Tibial nerve (tissue), 4 donors: ENCODE measurements around the gene PDIA5.

ENCODE experiments used
- CTCF ChIP-seq, 5 experiments: fragments of 200-600 bp in 3 of 5; fragments of 450-650 bp in 2 of 5; sonication (generic) in 3 of 5; IDR thresholded peaks; one replicate each; pipeline ENCODE4 v1.5.1; 2016 to 2019; ENCODE audit warnings: antibody characterized with exemption in 5 of 5, mild to moderate bottlenecking in 3 of 5, moderate library complexity in 2 of 5
- EP300 ChIP-seq, 2 donors: sonication (generic); formaldehyde crosslinking; IDR thresholded peaks; one replicate each; pipeline ENCODE4 v1.6.1; 2017; ENCODE audit warnings: antibody characterized with exemption in 2 of 2, mild to moderate bottlenecking in 1 of 2
- POLR2A ChIP-seq, 2 donors: fragments of 450-650 bp; IDR thresholded peaks; one replicate each; pipeline ENCODE4 v1.6.1; 2017; ENCODE audit warnings: antibody characterized with exemption in 2 of 2, mild to moderate bottlenecking in 2 of 2, moderate library complexity in 2 of 2

- TF ChIP-seq CTCF (IDR thresholded peaks at IDR 0.05) = no peak
- TF ChIP-seq POLR2A (IDR thresholded peaks at IDR 0.05) = no peak
- no peak for TF ChIP-seq EP300 (IDR thresholded peaks at IDR 0.05)
These were observed 44.3 kb downstream of the PDIA5 start for GRCh38 chr3:123110976-123111615.
